Mononuclear cell (primary cell): ENCODE measurements around the gene KLF16. TPM values are rescaled to one million over a fixed set of nuclear protein-coding genes. Genes with fewer than 3 reads are reported as not detected.

Source experiments
- H3K27me3 ChIP-seq: 2 replicates; pipeline ENCODE4 v1.6.0; 2011; ENCODE audit warnings: low read length, control low read depth; ENCODE audit not compliant: insufficient read depth
- H3K4me1 ChIP-seq: 2 replicates; pipeline ENCODE4 v1.5.1; 2011; ENCODE audit warnings: mild to moderate bottlenecking, low read length, control low read depth; ENCODE audit not compliant: insufficient read depth
- H3K4me3 ChIP-seq: 2 replicates; pipeline ENCODE4 v1.5.1; 2011; ENCODE audit warnings: mild to moderate bottlenecking, low read length, moderate library complexity
- H3K9me3 ChIP-seq: 2 replicates; pipeline ENCODE4 v1.5.1; 2011; ENCODE audit warnings: low read depth, mild to moderate bottlenecking, control low read depth, low read length
- total RNA-seq: library from RNA; depleted of rRNA; stranded (reverse); fragments of >200 nt; gene quantifications from one replicate; pipeline ENCODE4 v1.2.3, GENCODE V29; 2012

The KLF16 gene
- total RNA-seq: 12.4 TPM

- no peaks in the 10 kb centered on the region for H3K27me3 ChIP-seq
- no peaks in the 10 kb centered on the region for H3K9me3 ChIP-seq
- peaks cover 52% of the 10 kb centered on the region for H3K4me1 ChIP-seq
- peak within 1 kb of the TSS; percentile 70 for H3K4me3 ChIP-seq
Measured at GRCh38 chr19:1863328-1863637, at the start of gene KLF16. TSS of gene KLF16 (minus strand) at chr19:1863579. CDS start at chr19:1863497, 82 bp downstream.

GRCh38 chr19:1912760-1913505, 49.6 kb upstream of the KLF16 start:
- no peaks in the 10 kb centered on the region for H3K9me3 ChIP-seq
- H3K4me3 ChIP-seq: no peak overlapping the region
- H3K4me1 ChIP-seq: peaks cover 12% of the 10 kb centered on the region
- H3K27me3 ChIP-seq: no peaks in the 10 kb centered on the region

GRCh38 chr19:1911995-1912394, 48.6 kb upstream of the KLF16 start:
- no peaks in the 10 kb centered on the region for H3K9me3 ChIP-seq
- no peak overlapping the region for H3K4me3 ChIP-seq
- no peaks in the 10 kb centered on the region for H3K27me3 ChIP-seq
- peaks cover 14% of the 10 kb centered on the region for H3K4me1 ChIP-seq

GRCh38 chr19:1911098-1911497, 47.7 kb upstream of the KLF16 start:
- H3K27me3 ChIP-seq: no peaks in the 10 kb centered on the region

GRCh38 chr19:1910177-1910576, 46.8 kb upstream of the KLF16 start:
- H3K27me3 ChIP-seq: no peaks in the 10 kb centered on the region
- H3K9me3 ChIP-seq: no peaks in the 10 kb centered on the region
- peaks cover 28% of the 10 kb centered on the region for H3K4me1 ChIP-seq
- H3K4me3 ChIP-seq: no peak overlapping the region

More at GRCh38 chr19:1911098-1911497, 47.7 kb upstream of the KLF16 start:
- H3K4me3 ChIP-seq: no peak overlapping the region
- H3K9me3 ChIP-seq: no peaks in the 10 kb centered on the region
- peaks cover 22% of the 10 kb centered on the region for H3K4me1 ChIP-seq

GRCh38 chr19:1909761-1910080, 46.3 kb upstream of the KLF16 start:
- H3K4me1 ChIP-seq: peaks cover 31% of the 10 kb centered on the region
- no peak overlapping the region for H3K4me3 ChIP-seq
- no peaks in the 10 kb centered on the region for H3K9me3 ChIP-seq
- H3K27me3 ChIP-seq: no peaks in the 10 kb centered on the region

GRCh38 chr19:1908364-1908678, 44.9 kb upstream of the KLF16 start:
- H3K4me1 ChIP-seq: peaks cover 45% of the 10 kb centered on the region
- H3K4me3 ChIP-seq: no peak overlapping the region
- no peaks in the 10 kb centered on the region for H3K9me3 ChIP-seq
- no peaks in the 10 kb centered on the region for H3K27me3 ChIP-seq

- Histone ChIP-seq H3K27me3 (no peaks in the 10 kb centered on the region), H3K4me1 (peaks cover 51% of the 10 kb centered on the region), H3K9me3 (no peaks in the 10 kb centered on the region), H3K4me3 (no peak overlapping the region)
Measured at GRCh38 chr19:1907563-1908363, 44.4 kb upstream of the KLF16 start.

GRCh38 chr19:1906985-1907562, 43.7 kb upstream of the KLF16 start:
- no peaks in the 10 kb centered on the region for H3K27me3 ChIP-seq
- no peaks in the 10 kb centered on the region for H3K9me3 ChIP-seq
- H3K4me3 ChIP-seq: no peak overlapping the region
- H3K4me1 ChIP-seq: peaks cover 58% of the 10 kb centered on the region

GRCh38 chr19:1905863-1906375, 42.5 kb upstream of the KLF16 start:
- Histone ChIP-seq H3K4me1 (peaks cover 68% of the 10 kb centered on the region), H3K4me3 (peak overlapping the region; percentile 60), H3K9me3 (no peaks in the 10 kb centered on the region), H3K27me3 (no peaks in the 10 kb centered on the region)

- peaks cover 74% of the 10 kb centered on the region for H3K4me1 ChIP-seq
- peak within 1 kb of the TSS; percentile 60 for H3K4me3 ChIP-seq
- H3K9me3 ChIP-seq: no peaks in the 10 kb centered on the region
- no peaks in the 10 kb centered on the region for H3K27me3 ChIP-seq
Measured at GRCh38 chr19:1905110-1905862, 41.9 kb upstream of the KLF16 start, which contains the start of the genes ADAT3 and SCAMP4. TSS of gene ADAT3 (plus strand) at chr19:1905399. CDS start at chr19:1912048, 6,649 bp downstream. TSS of gene SCAMP4 (plus strand) at chr19:1905399. CDS start at chr19:1915020, 9,621 bp downstream.

GRCh38 chr19:1904860-1905109, 41.4 kb upstream of the KLF16 start:
- Histone ChIP-seq H3K4me3 (no peak overlapping the region), H3K4me1 (peaks cover 72% of the 10 kb centered on the region), H3K27me3 (no peaks in the 10 kb centered on the region), H3K9me3 (no peaks in the 10 kb centered on the region)

GRCh38 chr19:1902923-1903322, 39.5 kb upstream of the KLF16 start:
- peaks cover 68% of the 10 kb centered on the region for H3K4me1 ChIP-seq
- H3K9me3 ChIP-seq: no peaks in the 10 kb centered on the region
- no peaks in the 10 kb centered on the region for H3K27me3 ChIP-seq
- no peak overlapping the region for H3K4me3 ChIP-seq

- Histone ChIP-seq H3K4me1 (peaks cover 75% of the 10 kb centered on the region), H3K27me3 (no peaks in the 10 kb centered on the region), H3K9me3 (no peaks in the 10 kb centered on the region), H3K4me3 (no peak overlapping the region)
Measured at GRCh38 chr19:1901940-1902404, 38.6 kb upstream of the KLF16 start.

- Histone ChIP-seq H3K4me3 (no peak overlapping the region), H3K27me3 (no peaks in the 10 kb centered on the region), H3K4me1 (peaks cover 53% of the 10 kb centered on the region), H3K9me3 (no peaks in the 10 kb centered on the region)
Measured at GRCh38 chr19:1896508-1896907, 33.1 kb upstream of the KLF16 start.
